NK-92 (cell line): ENCODE results near the gene TNFRSF25.
A peak's percentile ranks its signal among the peaks of the same experiment; 100 is the strongest.

Source experiments
- DNase-seq: peaks from one replicate; lab custom pipeline; 2025; ENCODE audit not compliant: unreplicated experiment; lab: John Stamatoyannopoulos, UW

TNFRSF25 gene

GRCh38 chr1:6488602-6489382 lies 22.8 kb upstream of the TNFRSF25 start:
- DNase-seq, result no peak

- no peak for DNase-seq
These were observed 22.0 kb upstream of the TNFRSF25 start for GRCh38 chr1:6487804-6488484.

GRCh38 chr1:6486433-6487011 lies 20.5 kb upstream of the TNFRSF25 start:
- peak; percentile 32 for DNase-seq

- no peak for DNase-seq
These were observed 19.5 kb upstream of the TNFRSF25 start for GRCh38 chr1:6485168-6486101.

- DNase-seq, result no peak
These were observed 18.8 kb upstream of the TNFRSF25 start for GRCh38 chr1:6484826-6485167.

GRCh38 chr1:6483761-6484117 lies 17.8 kb upstream of the TNFRSF25 start:
- no peak for DNase-seq

- DNase-seq, result no peak
These were observed 17.2 kb upstream of the TNFRSF25 start for GRCh38 chr1:6483017-6483760.

- DNase-seq, result no peak
These were observed 15.8 kb upstream of the TNFRSF25 start for GRCh38 chr1:6481820-6482219.

- no peak for DNase-seq
These were observed 11.3 kb upstream of the TNFRSF25 start for GRCh38 chr1:6477039-6477820.

GRCh38 chr1:6476483-6476882 lies 10.5 kb upstream of the TNFRSF25 start:
- DNase-seq, result no peak

GRCh38 chr1:6475381-6476133 lies 9.6 kb upstream of the TNFRSF25 start:
- no peak for DNase-seq

GRCh38 chr1:6474815-6475282 lies 8.9 kb upstream of the TNFRSF25 start:
- DNase-seq, result no peak

- no peak for DNase-seq
These were observed 8.2 kb upstream of the TNFRSF25 start for GRCh38 chr1:6473974-6474814.

GRCh38 chr1:6473156-6473555 lies 7.2 kb upstream of the TNFRSF25 start:
- no peak for DNase-seq

- DNase-seq, result no peak
These were observed 6.4 kb upstream of the TNFRSF25 start for GRCh38 chr1:6472391-6472790.

GRCh38 chr1:6471970-6472368 lies 6.0 kb upstream of the TNFRSF25 start:
- no peak for DNase-seq

- DNase-seq, result no peak
These were observed 5.4 kb upstream of the TNFRSF25 start for GRCh38 chr1:6471086-6471969.
